ENCODE data around the gene JAZF1.

DNA sequence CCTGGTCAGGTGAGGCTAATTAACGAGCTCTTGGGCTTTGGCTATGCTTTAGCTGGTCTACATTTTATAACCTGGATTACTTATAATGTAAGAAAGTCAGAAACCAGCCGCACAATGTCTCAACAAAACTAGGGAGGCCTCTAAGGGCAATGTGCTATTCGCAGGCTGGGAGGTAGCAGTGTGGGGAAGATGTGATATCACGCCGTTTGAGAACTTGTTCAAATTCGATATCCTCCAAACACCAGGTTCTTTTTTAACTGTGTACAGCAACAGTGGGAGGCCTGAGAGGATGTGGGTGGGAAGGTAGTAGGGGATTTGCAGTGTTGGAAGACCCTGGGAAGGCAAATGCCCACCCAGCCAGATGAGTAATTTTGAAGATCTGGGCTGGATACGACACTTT is 184.5 kb downstream of the JAZF1 start:
- TF ChIP-seq GABPB2 (CRISPR knock-in tag; conservative IDR thresholded peaks at IDR 0.05) (no peak), BHLHE40 (IDR thresholded peaks at IDR 0.05; ENCODE audit: low read length) (no peak), CHD2 (IDR thresholded peaks at IDR 0.05; ENCODE audit: low read depth, low read length) (no peak), SETDB1 (IDR thresholded peaks at IDR 0.05; ENCODE audit: low read length) (no peak), PHB2 (IDR thresholded peaks at IDR 0.05; ENCODE audit: low read depth) (no peak), KAT2B (IDR thresholded peaks at IDR 0.05; ENCODE audit: low read depth, low read length) (no peak), HMG20B (CRISPR knock-in tag; IDR thresholded peaks at IDR 0.05) (no peak), SREBF2 (CRISPR knock-in tag; IDR thresholded peaks at IDR 0.05) (no peak), CEBPB (tag; IDR thresholded peaks at IDR 0.05) (no peak)
- TF ChIP-seq, protein P1, sequence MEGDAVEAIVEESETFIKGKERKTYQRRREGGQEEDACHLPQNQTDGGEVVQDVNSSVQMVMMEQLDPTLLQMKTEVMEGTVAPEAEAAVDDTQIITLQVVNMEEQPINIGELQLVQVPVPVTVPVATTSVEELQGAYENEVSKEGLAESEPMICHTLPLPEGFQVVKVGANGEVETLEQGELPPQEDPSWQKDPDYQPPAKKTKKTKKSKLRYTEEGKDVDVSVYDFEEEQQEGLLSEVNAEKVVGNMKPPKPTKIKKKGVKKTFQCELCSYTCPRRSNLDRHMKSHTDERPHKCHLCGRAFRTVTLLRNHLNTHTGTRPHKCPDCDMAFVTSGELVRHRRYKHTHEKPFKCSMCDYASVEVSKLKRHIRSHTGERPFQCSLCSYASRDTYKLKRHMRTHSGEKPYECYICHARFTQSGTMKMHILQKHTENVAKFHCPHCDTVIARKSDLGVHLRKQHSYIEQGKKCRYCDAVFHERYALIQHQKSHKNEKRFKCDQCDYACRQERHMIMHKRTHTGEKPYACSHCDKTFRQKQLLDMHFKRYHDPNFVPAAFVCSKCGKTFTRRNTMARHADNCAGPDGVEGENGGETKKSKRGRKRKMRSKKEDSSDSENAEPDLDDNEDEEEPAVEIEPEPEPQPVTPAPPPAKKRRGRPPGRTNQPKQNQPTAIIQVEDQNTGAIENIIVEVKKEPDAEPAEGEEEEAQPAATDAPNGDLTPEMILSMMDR (IDR thresholded peaks at IDR 0.05 in 2 of 3, conservative IDR thresholded peaks at IDR 0.05 in 1 of 3; ENCODE audit: insufficient read depth in 2 of 3, low read depth in 1 of 3, low read length in 3 of 3), result no peak
- TF ChIP-seq, protein P2, sequence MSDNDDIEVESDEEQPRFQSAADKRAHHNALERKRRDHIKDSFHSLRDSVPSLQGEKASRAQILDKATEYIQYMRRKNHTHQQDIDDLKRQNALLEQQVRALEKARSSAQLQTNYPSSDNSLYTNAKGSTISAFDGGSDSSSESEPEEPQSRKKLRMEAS (CRISPR knock-in tag; IDR thresholded peaks at IDR 0.05), result no peak
- TF ChIP-seq, protein P3, sequence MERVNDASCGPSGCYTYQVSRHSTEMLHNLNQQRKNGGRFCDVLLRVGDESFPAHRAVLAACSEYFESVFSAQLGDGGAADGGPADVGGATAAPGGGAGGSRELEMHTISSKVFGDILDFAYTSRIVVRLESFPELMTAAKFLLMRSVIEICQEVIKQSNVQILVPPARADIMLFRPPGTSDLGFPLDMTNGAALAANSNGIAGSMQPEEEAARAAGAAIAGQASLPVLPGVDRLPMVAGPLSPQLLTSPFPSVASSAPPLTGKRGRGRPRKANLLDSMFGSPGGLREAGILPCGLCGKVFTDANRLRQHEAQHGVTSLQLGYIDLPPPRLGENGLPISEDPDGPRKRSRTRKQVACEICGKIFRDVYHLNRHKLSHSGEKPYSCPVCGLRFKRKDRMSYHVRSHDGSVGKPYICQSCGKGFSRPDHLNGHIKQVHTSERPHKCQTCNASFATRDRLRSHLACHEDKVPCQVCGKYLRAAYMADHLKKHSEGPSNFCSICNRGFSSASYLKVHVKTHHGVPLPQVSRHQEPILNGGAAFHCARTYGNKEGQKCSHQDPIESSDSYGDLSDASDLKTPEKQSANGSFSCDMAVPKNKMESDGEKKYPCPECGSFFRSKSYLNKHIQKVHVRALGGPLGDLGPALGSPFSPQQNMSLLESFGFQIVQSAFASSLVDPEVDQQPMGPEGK (CRISPR knock-in tag; IDR thresholded peaks at IDR 0.05; ENCODE audit: borderline replicate concordance), result no peak

All from K562 (cell line).